Natural killer cell (primary cell): ENCODE measurements around the gene MSTO1. TPM values are rescaled to one million over a fixed set of nuclear protein-coding genes. Genes with fewer than 3 reads are reported as not detected.
"Not testable (repeated sequence)": the region's sequence is repeated elsewhere in the genome, so short reads cannot be mapped to it uniquely, and the experiment has no call there.

Experiments
- ATAC-seq, 3 donors: fragments of 150-1000 bp in 2 of 3; fragments of 200-7000 bp in 1 of 3; cut with Tn5 transposase; 1 replicate in 1 of 3; 2 replicates in 2 of 3; pipeline ENCODE4 v1.10.0; 2021; ENCODE audit warnings: mild to moderate bottlenecking in 2 of 3, moderate library complexity in 2 of 3
- DNase-seq, 2 donors: peaks; one replicate each; pipeline versions ENCODE4 v3.0.0 to v3.0.0-alpha.2; 2013 to 2021; ENCODE audit warnings: mixed read lengths in 1 of 2
- H3K27ac ChIP-seq: one replicate; pipeline ENCODE4 v1.5.1; 2013; ENCODE audit warnings: mild to moderate bottlenecking, low read length
- H3K27me3 ChIP-seq: one replicate; pipeline ENCODE4 v1.6.1; 2013; ENCODE audit warnings: low read length; ENCODE audit not compliant: control insufficient read depth, insufficient read depth
- H3K36me3 ChIP-seq: one replicate; pipeline ENCODE4 v1.6.1; 2013; ENCODE audit warnings: low read length; ENCODE audit not compliant: control insufficient read depth, insufficient read depth
- H3K4me1 ChIP-seq: one replicate; pipeline ENCODE4 v1.6.1; 2013; ENCODE audit warnings: low read length; ENCODE audit not compliant: control insufficient read depth, insufficient read depth
- H3K4me3 ChIP-seq: one replicate; pipeline ENCODE4 v1.5.1; 2013; ENCODE audit warnings: low read length
- H3K9me3 ChIP-seq: one replicate; pipeline ENCODE4 v1.6.1; 2013; ENCODE audit warnings: low read length; ENCODE audit not compliant: control insufficient read depth, insufficient read depth
- H3K27ac Mint-ChIP-seq, 2 donors: one replicate each; pipeline ENCODE4 v1.8.0; 2022; ENCODE audit warnings: mild to moderate bottlenecking in 2 of 2, mixed read lengths in 2 of 2, moderate library complexity in 1 of 2
- H3K27me3 Mint-ChIP-seq, 2 donors: one replicate each; pipeline ENCODE4 v1.8.0; 2022; ENCODE audit warnings: low read depth in 2 of 2, mixed read lengths in 2 of 2
- H3K36me3 Mint-ChIP-seq: one replicate; pipeline ENCODE4 v1.8.0; 2022; ENCODE audit warnings: mixed read lengths
- H3K4me1 Mint-ChIP-seq, 2 donors: one replicate each; pipeline ENCODE4 v1.8.0; 2022; ENCODE audit warnings: mixed read lengths in 2 of 2
- H3K4me3 Mint-ChIP-seq: one replicate; pipeline ENCODE4 v1.8.0; 2022; ENCODE audit warnings: mild to moderate bottlenecking, moderate library complexity, mixed read lengths
- H3K9me3 Mint-ChIP-seq, 2 donors: one replicate each; pipeline ENCODE4 v1.8.0; 2022; ENCODE audit warnings: mixed read lengths in 2 of 2
- WGBS: methylation state at CpG from one replicate; pipeline ENCODE4 v1.1.7; 2013; ENCODE audit warnings: missing lambda C conversion rate; ENCODE audit not compliant: insufficient coverage; 5-methylcytosine and 5-hydroxymethylcytosine counted together
- intact Hi-C: fragments of 100-400 bp; cut with micrococcal nuclease; formaldehyde crosslinking; loops from one replicate; pipeline ENCODE4 v1.14.2; 2022
- total RNA-seq, 4 donors: library from RNA; stranded (reverse); fragments of 120-200 nt in 1 of 4; gene quantifications; one replicate each; pipeline versions ENCODE4 v1.2.3 to v1.2.4, GENCODE V29; 2013 to 2022
- TF ChIP-seq, protein P1 (sequence below): fragments of 200-600 bp; IDR thresholded peaks from one replicate; pipeline ENCODE4 v1.8.0; 2022; ENCODE audit warnings: antibody characterized with exemption

The MSTO1 gene
- total RNA-seq, 3 donors from 2014 or later (not counting 1 experiment from before 2014, with no cell fraction given), result 44.7 to 53.6 (median 46.7) TPM

DNA sequence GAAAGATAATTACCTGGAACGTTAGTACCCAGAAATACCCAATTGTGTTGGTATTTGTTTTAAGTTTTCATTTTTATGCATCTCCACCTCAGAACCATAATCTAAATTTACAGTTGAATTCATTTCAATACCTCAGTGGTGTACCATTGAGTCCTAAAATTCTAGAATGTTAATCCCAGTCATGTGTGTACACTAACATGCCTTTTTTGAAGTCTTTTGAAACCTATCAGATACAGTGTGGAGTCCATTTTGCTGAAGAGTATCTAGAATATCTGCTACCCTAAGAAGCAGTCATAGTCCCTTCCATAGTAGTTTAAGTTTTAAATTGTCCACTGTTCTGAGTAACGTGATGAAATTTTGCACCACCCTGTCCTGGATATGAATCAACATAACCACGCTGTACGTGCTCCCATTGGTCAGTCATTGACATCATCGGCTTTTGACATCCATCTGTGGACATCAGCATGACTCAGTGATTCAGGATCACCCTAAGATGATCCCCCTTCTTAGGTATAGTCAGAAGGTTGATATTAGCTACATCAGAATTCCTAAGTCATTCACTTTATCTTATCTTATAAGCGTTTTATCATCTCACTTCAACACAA is 39.9 kb upstream of the MSTO1 start:
- Mint-ChIP-seq H3K4me3 (no peak overlapping the region), H3K36me3 (no peaks in the 10 kb centered on the region), H3K27me3 (no peaks in the 10 kb centered on the region), H3K27ac (no peak overlapping the region), H3K9me3 (no peaks in the 10 kb centered on the region), H3K4me1 (peaks cover 6 to 8% of the 10 kb centered on the region in 2 donors)
- H3K9me3 ChIP-seq, result no peaks in the 10 kb centered on the region
- H3K4me3 ChIP-seq, result no peak overlapping the region
- 96% methylated on average over 5 of the region's 6 CpGs for WGBS
- H3K27me3 ChIP-seq, result no peaks in the 10 kb centered on the region
- intact Hi-C loops, result no loop called here
- H3K36me3 ChIP-seq, result peaks cover 5% of the 10 kb centered on the region
- no peak for DNase-seq
- H3K27ac ChIP-seq, result no peak overlapping the region
- ATAC-seq, result peak in 1 of 3 donors; percentile 83
- peaks cover under 1% of the 10 kb centered on the region for H3K4me1 ChIP-seq
- TF ChIP-seq, protein P1, sequence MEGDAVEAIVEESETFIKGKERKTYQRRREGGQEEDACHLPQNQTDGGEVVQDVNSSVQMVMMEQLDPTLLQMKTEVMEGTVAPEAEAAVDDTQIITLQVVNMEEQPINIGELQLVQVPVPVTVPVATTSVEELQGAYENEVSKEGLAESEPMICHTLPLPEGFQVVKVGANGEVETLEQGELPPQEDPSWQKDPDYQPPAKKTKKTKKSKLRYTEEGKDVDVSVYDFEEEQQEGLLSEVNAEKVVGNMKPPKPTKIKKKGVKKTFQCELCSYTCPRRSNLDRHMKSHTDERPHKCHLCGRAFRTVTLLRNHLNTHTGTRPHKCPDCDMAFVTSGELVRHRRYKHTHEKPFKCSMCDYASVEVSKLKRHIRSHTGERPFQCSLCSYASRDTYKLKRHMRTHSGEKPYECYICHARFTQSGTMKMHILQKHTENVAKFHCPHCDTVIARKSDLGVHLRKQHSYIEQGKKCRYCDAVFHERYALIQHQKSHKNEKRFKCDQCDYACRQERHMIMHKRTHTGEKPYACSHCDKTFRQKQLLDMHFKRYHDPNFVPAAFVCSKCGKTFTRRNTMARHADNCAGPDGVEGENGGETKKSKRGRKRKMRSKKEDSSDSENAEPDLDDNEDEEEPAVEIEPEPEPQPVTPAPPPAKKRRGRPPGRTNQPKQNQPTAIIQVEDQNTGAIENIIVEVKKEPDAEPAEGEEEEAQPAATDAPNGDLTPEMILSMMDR, result no peak

DNA sequence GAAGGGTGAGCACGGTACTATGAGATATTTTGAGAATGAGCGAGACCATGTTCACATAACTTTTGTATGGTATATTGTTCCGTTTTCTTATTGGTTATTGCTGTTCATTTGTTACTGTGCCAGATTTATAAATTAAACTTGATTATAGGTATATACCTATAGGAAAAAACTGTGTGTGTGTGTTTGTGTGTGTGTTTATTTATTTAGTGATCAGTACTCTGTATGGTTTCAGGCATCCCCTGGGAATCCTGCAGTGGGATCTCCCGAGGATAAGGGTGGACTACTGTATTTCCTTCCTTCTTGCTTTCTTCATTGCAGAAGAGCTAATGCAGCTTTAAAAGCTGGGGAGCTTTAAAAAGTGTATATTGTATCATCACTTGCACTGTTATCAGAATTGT is 39.4 kb upstream of the MSTO1 start:
- 67% methylated on average over 1 of the region's 4 CpGs for WGBS
- ATAC-seq (no peak), DNase-seq (no peak)
- Histone ChIP-seq H3K27ac (no peak overlapping the region), H3K4me3 (no peak overlapping the region), H3K36me3 (peaks cover 5% of the 10 kb centered on the region), H3K27me3 (no peaks in the 10 kb centered on the region), H3K4me1 (no peaks in the 10 kb centered on the region), H3K9me3 (no peaks in the 10 kb centered on the region)
- H3K4me3 Mint-ChIP-seq, result no peak overlapping the region
- no peaks in the 10 kb centered on the region for H3K9me3 Mint-ChIP-seq
- no peak overlapping the region for H3K27ac Mint-ChIP-seq
- H3K36me3 Mint-ChIP-seq, result no peaks in the 10 kb centered on the region
- peaks cover 6 to 8% of the 10 kb centered on the region in 2 donors for H3K4me1 Mint-ChIP-seq
- TF ChIP-seq, protein P1, result no peak
- intact Hi-C loops, result no loop called here
- no peaks in the 10 kb centered on the region for H3K27me3 Mint-ChIP-seq

DNA sequence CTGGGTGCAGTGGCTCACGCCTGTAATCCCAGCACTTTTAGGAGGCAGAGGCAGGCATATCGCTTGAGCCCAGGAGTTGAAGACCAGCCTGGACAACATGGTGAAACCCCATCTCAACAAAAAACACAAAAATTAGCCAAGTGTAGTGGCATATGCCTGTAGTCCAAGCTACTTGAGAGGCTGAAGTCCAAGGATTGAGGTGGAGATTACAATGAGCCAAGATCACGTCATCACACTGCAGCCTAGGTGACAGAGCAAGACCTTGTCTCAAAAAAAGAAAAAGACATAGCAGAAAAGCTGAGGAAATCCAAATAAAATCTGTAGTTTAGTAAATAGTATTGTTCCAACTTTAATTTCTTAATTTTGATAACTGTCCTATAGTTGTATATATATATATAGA is 35.9 kb upstream of the MSTO1 start:
- no peaks in the 10 kb centered on the region for H3K9me3 ChIP-seq
- H3K27ac ChIP-seq, result no peak overlapping the region
- intact Hi-C loops, result no loop called here
- H3K36me3 ChIP-seq, result peaks cover 5% of the 10 kb centered on the region
- no peaks in the 10 kb centered on the region for H3K27me3 Mint-ChIP-seq
- no peak for ATAC-seq
- H3K27me3 ChIP-seq, result no peaks in the 10 kb centered on the region
- DNase-seq, result no peak
- WGBS, result 100% methylated on average over 3 of the region's 3 CpGs
- no peak overlapping the region for H3K4me3 ChIP-seq
- H3K36me3 Mint-ChIP-seq, result no peaks in the 10 kb centered on the region
- H3K27ac Mint-ChIP-seq, result no peak overlapping the region
- H3K4me1 ChIP-seq, result no peaks in the 10 kb centered on the region
- H3K9me3 Mint-ChIP-seq, result no peaks in the 10 kb centered on the region
- peaks cover 6 to 8% of the 10 kb centered on the region in 2 donors for H3K4me1 Mint-ChIP-seq
- TF ChIP-seq, protein P1, result no peak
- H3K4me3 Mint-ChIP-seq, result no peak overlapping the region

DNA sequence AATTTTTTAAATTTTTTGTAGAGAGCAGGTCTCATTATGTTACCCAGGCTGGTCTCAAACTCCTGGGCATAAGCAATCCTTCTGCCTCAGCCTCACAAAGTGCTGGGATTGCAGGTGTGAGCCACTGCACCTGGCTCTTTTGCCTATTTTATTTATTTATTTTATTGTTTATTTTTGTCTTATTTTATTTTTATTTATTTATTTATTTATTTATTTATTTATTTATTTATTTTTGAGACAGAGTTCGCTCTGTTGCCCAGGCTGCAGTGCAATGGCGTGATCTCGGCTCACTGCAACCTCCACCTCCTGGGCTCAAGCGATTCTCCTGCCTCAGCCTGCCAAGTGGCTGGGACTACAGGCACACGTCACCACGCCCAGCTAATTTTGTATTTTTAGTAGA is 34.4 kb upstream of the MSTO1 start:
- not testable (repeated sequence) for H3K27me3 Mint-ChIP-seq

DNA sequence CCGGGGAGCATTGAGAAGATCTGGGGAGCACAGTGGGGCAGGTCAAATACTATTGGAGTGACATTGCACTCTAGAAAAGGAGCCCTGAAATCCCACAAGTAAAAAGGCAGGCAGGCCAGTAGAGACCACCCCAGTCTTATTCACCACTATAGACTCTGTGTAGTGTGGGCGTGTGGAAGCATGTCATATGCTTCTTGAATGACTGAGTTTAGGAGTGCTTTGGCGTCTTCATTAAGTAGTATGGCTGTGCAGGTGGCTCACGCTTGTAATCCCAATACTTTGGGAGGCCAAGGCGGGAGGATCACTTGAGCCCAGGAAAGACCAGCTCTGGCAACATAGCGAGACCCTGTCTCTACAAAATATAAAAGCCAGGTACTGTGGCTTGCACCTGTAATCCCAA is 26.2 kb upstream of the MSTO1 start:
- intact Hi-C loops, H3K9me3 ChIP-seq, ATAC-seq, H3K4me3 Mint-ChIP-seq, H3K36me3 Mint-ChIP-seq, H3K27me3 ChIP-seq, H3K4me1 ChIP-seq, H3K27ac ChIP-seq, H3K27me3 Mint-ChIP-seq, H3K9me3 Mint-ChIP-seq, H3K4me3 ChIP-seq, H3K27ac Mint-ChIP-seq, H3K36me3 ChIP-seq, DNase-seq, H3K4me1 Mint-ChIP-seq: not testable (repeated sequence)
- 96% methylated on average over 5 of the region's 6 CpGs for WGBS

More for the DNA sequence above, 34.4 kb upstream of the MSTO1 start:
- H3K4me3 Mint-ChIP-seq, H3K36me3 ChIP-seq, H3K27ac Mint-ChIP-seq, ATAC-seq, H3K27me3 ChIP-seq, H3K9me3 Mint-ChIP-seq, H3K4me1 ChIP-seq, H3K27ac ChIP-seq, DNase-seq, intact Hi-C loops, H3K9me3 ChIP-seq, H3K4me3 ChIP-seq, H3K4me1 Mint-ChIP-seq, H3K36me3 Mint-ChIP-seq: not testable (repeated sequence)
- WGBS, result 99% methylated on average over 6 of the region's 6 CpGs

DNA sequence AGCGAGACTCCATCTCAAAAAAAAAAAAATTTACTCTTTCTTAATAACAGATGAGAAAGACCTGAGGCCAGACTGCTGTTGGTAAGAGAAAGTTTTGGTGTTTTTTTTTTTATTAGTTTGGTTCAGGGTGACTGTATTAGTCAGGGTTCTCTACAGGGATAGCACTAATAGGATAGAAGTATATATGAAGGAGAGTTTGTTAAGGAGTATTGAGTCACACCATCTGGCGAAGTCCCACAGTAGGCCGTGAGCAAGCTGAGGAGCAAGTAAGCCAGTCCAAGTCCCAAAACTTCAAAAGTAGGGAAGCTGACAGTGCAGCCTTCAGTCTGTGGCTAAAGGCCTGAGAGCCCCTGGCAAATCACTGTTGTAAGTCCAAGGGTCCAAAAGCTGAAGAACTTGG is 20.7 kb upstream of the MSTO1 start:
- no CpG with 5 or more reads among the region's 3 CpGs for WGBS
- H3K9me3 Mint-ChIP-seq, result not testable (repeated sequence)

More for the DNA sequence above, 20.7 kb upstream of the MSTO1 start:
- ATAC-seq, H3K4me1 ChIP-seq, intact Hi-C loops, H3K9me3 ChIP-seq, H3K27me3 ChIP-seq, H3K27me3 Mint-ChIP-seq, H3K36me3 Mint-ChIP-seq, H3K36me3 ChIP-seq, DNase-seq, H3K4me3 Mint-ChIP-seq, H3K4me3 ChIP-seq, H3K27ac Mint-ChIP-seq, H3K27ac ChIP-seq, H3K4me1 Mint-ChIP-seq: not testable (repeated sequence)
